GM13977 (cell line): ENCODE measurements around the gene MLN.

Experiments used
- DNase-seq: peaks from one replicate; pipeline ENCODE4 v3.0.0; 2012; ENCODE audit warnings: low spot score
- in situ Hi-C: fragments of 300-500 bp; cut with MboI; formaldehyde crosslinking; loops from one replicate; pipeline ENCODE4 v1.12.0; 2022; ENCODE audit warnings: low sequenced_read_pairs, low pct_unique_long_range_greater_than_20kb, mixed read lengths, inconsistent platforms; ENCODE audit not compliant: unreplicated experiment
- TF ChIP-seq, protein P1 (sequence below): IDR thresholded peaks from 2 replicates; pipeline ENCODE4 v1.5.1; 2012; ENCODE audit warnings: mild to moderate bottlenecking, control low read depth; ENCODE audit not compliant: insufficient read depth; ENCODE audit errors: extremely low read depth, missing control alignments

Gene MLN

DNA sequence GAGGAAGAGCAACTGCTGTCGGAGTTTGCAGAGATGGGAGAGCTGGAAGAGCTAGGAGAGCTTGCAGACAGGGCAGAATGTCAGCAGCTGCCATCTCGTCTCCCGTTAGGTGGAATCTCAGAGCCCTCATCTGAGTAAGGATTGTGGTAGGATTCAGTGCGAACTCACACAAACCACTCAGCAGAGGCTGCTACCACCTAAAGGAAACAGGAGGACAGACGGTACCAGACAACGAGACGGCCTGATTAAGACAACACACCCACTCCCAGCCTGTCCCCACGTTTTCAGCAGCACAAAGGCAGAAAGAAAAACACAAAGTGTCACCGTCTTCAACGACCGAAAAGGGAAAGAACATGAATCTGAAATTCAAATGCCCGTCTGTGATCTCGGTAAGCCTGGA lies 19.0 kb downstream of the MLN start:
- in situ Hi-C loops, result loop anchor here (10.0 to 25.0 kb wide), 2 partner anchors 253 to 370 kb away; no protein-coding TSS in a partner anchor
- TF ChIP-seq, protein P1, sequence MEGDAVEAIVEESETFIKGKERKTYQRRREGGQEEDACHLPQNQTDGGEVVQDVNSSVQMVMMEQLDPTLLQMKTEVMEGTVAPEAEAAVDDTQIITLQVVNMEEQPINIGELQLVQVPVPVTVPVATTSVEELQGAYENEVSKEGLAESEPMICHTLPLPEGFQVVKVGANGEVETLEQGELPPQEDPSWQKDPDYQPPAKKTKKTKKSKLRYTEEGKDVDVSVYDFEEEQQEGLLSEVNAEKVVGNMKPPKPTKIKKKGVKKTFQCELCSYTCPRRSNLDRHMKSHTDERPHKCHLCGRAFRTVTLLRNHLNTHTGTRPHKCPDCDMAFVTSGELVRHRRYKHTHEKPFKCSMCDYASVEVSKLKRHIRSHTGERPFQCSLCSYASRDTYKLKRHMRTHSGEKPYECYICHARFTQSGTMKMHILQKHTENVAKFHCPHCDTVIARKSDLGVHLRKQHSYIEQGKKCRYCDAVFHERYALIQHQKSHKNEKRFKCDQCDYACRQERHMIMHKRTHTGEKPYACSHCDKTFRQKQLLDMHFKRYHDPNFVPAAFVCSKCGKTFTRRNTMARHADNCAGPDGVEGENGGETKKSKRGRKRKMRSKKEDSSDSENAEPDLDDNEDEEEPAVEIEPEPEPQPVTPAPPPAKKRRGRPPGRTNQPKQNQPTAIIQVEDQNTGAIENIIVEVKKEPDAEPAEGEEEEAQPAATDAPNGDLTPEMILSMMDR, result no peak
- no peak for DNase-seq

DNA sequence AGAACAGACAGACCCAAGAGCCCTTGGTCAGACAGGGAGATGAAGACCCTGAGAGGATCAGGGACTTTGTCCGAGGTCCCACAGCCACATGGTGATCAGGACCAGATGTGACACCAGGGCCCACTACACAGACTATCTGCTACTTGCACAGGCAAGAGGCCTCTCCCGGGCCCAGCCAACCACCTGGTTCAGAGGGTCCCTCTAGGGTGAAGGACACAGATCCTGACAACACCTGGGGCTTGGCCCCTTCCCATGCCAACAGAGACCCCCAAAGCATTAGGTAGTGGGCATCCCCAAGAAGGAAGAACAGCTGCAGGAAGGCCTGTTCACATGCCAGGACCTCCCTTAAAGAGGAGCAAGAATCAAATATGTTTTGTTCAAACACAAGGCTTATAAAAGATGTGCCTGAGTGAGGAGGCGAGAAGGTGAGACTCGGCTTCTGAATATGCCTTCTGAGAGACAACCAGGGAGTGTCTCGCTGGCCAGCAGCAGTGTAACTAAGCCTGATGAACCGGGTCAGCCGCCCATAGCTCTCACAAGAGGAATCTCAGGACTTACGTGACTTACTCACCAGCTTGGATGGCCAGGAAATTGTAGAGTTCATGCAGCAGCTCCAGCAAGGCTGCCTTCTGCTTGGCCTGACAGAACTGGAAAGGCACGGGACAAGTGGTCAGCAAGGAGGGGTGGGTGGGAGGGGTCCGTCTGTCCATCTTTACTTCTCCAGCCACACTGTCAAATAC lies 19.9 kb downstream of the MLN start:
- TF ChIP-seq, protein P1, result no peak
- in situ Hi-C loops, result loop anchor here (10.0 to 25.0 kb wide), 2 partner anchors 253 to 371 kb away; no protein-coding TSS in a partner anchor
- no peak for DNase-seq

DNA sequence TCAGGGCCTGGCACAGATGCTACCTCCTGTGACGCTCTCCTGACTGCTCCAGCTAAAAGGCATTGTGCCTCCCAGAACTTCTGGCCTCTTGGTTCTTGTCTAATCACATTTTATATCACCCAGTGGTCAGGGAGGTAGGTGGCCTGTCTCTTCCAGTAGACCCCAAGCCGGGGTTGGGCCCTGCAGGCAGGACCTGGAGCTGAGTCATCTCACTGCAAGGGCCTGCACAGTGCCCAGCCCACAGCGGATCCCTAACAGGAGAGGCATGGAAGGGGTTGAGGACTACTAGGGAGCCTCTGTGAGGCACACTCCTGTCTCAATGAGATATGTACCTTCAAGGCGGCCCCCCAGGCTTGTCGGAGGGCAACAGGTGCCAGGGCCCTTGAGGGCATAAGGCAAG lies 21.2 kb downstream of the MLN start:
- in situ Hi-C loops, result loop anchor here (10.0 to 25.0 kb wide), 2 partner anchors 255 to 372 kb away; no protein-coding TSS in a partner anchor
- TF ChIP-seq, protein P1, result no peak
- DNase-seq, result no peak

DNA sequence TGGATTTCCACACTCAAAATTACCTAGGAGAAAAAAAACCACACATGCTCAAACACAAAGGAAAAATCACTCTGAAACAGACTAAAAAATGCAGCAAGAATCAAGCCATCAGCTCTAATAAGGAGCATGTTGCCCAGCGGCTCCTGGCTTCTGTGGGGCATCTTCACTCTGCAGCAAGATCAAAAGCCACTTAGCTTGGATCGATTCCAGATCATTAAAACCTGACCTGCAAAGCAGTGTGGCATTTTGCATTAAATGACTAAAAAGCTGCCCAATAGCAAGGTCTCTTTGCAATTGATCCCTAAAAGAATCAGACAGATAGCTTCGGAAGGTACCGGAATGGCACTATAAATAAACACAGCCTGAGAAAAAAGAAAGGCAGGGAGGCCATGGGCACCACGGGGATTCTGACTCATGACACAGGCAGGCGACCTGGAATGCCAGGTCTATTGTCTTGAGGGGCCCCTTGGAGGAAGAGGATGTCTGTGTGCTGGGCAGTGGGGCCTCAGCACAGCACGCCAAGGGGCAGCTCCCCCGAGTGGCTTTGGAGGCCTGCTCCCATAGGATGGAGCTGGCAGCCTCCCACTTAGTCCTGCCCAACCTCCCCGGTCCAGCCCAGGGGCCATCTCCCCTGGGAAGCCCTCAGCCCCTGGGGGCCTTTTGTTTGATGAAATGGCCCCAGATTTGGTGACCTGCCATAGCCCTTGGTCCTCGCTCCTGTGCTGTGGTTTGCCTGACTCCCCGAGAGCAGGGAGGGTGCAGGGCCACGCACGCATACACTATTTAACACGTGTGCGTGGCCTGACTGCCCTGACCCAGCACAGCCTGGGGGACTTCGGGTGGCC lies 22.4 kb downstream of the MLN start:
- in situ Hi-C loops, result loop anchor here (10.0 to 25.0 kb wide), 2 partner anchors 256 to 373 kb away; no protein-coding TSS in a partner anchor
- TF ChIP-seq, protein P1, result no peak
- DNase-seq, result no peak

DNA sequence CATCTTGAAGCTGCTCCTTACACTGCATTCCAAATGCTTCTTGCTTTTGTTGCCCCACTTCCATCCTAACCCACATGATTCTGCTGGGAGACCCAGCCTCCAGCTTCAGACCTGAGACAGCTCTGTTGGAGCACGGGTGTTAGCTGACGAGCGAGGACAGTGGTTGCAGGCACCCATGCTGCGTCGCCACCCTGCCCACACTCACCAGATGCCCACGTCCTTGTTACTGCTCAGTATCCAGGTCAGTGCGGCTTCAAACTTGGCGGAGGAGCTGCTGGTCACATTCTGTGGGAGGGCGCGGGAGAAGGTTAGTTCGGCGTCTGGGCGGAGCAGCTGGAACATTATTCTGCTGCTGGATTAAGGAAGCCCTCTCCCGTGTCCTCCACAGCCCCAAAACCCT lies 23.9 kb downstream of the MLN start:
- DNase-seq, result no peak
- TF ChIP-seq, protein P1, result no peak
- in situ Hi-C loops, result loop anchor here (10.0 to 25.0 kb wide), 2 partner anchors 257 to 375 kb away; no protein-coding TSS in a partner anchor

DNA sequence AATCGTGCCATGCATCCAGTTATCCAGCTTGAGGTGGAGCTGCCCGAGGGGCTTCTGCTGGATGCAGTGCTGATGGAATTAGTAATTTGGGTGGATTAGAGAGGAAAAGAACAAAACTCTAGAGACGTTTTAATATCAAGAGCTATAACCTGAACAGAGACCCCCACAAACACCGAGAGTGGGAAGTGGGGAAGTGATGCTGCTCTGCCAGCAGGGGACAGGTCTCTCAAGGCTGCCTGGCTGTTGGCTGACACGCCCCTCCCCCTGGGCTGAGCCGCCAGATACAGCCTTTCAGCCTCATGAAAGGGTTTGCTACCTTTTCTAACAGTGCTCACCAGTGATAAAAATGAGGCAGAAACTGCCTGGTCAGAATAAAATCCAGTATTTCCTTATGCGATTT lies 24.5 kb downstream of the MLN start:
- DNase-seq, result no peak
- in situ Hi-C loops, result loop anchor here (25.0 kb wide), 1 partner anchor 258 kb away; no protein-coding TSS in a partner anchor
- TF ChIP-seq, protein P1, result no peak
